NT2/D1 (cell line): ENCODE measurements around the gene VPS72.

Source experiments
- YY1 ChIP-seq: IDR thresholded peaks from 2 replicates; pipeline ENCODE4 v1.6.1; 2011; ENCODE audit not compliant: insufficient read length, insufficient read depth
- ZNF274 ChIP-seq: IDR thresholded peaks from 2 replicates; pipeline ENCODE4 v1.6.1; 2011; ENCODE audit warnings: mild to moderate bottlenecking, low read depth, low read length

- no peak for TF ChIP-seq ZNF274
- TF ChIP-seq YY1: no peak
These were observed 13.4 kb downstream of the VPS72 start for GRCh38 chr1:151176514-151177045.
